ENCODE measurements around the gene PMS1. TPM values are rescaled to one million over a fixed set of nuclear protein-coding genes. Genes with fewer than 3 reads are reported as not detected.

Gene PMS1
- total RNA-seq, 1 donor from 2014 or later: 11.0 TPM

GRCh38 chr2:189854187-189854586, 69.9 kb downstream of the PMS1 start:
- intact Hi-C loops (cut with micrococcal nuclease): no loop called here

GRCh38 chr2:189854940-189855339, 70.7 kb downstream of the PMS1 start:
- DNase-seq: no peak
- Histone ChIP-seq H3K27ac (replicated peaks) (no peak overlapping the region), H3K27me3 (ENCODE audit: low read depth) (no peaks in the 10 kb centered on the region), H3K9me3 (replicated peaks) (no peaks in the 10 kb centered on the region), H3K4me3 (no peak overlapping the region), H3K4me1 (no peaks in the 10 kb centered on the region), H3K36me3 (peaks cover 13% of the 10 kb centered on the region)
- intact Hi-C loops (cut with micrococcal nuclease): no loop called here
- TF ChIP-seq CTCF (IDR thresholded peaks at IDR 0.05; ENCODE audit: borderline replicate concordance): no peak

More at GRCh38 chr2:189854187-189854586, 69.9 kb downstream of the PMS1 start:
- H3K27me3 ChIP-seq (ENCODE audit: low read depth): no peaks in the 10 kb centered on the region
- H3K4me3 ChIP-seq: no peak overlapping the region
- H3K9me3 ChIP-seq (replicated peaks): no peaks in the 10 kb centered on the region
- H3K36me3 ChIP-seq: peaks cover 13% of the 10 kb centered on the region
- no peaks in the 10 kb centered on the region for H3K4me1 ChIP-seq
- H3K27ac ChIP-seq (replicated peaks): no peak overlapping the region
- TF ChIP-seq CTCF (IDR thresholded peaks at IDR 0.05; ENCODE audit: borderline replicate concordance): no peak
- no peak for DNase-seq

- DNase-seq: no peak
- Histone ChIP-seq H3K4me1 (no peaks in the 10 kb centered on the region), H3K36me3 (peaks cover 15% of the 10 kb centered on the region), H3K27me3 (ENCODE audit: low read depth) (no peaks in the 10 kb centered on the region), H3K27ac (replicated peaks) (no peak overlapping the region), H3K9me3 (replicated peaks) (peaks cover 12% of the 10 kb centered on the region), H3K4me3 (no peak overlapping the region)
- TF ChIP-seq CTCF (IDR thresholded peaks at IDR 0.05; ENCODE audit: borderline replicate concordance): no peak
- intact Hi-C loops (cut with micrococcal nuclease): no loop called here
Observed at GRCh38 chr2:189858291-189858690, 74.0 kb downstream of the PMS1 start.

- Histone ChIP-seq H3K36me3 (peaks cover 17% of the 10 kb centered on the region), H3K9me3 (replicated peaks) (peaks cover 12% of the 10 kb centered on the region), H3K4me1 (no peaks in the 10 kb centered on the region), H3K4me3 (no peak overlapping the region), H3K27ac (replicated peaks) (no peak overlapping the region), H3K27me3 (ENCODE audit: low read depth) (no peaks in the 10 kb centered on the region)
- no peak for DNase-seq
- TF ChIP-seq CTCF (IDR thresholded peaks at IDR 0.05; ENCODE audit: borderline replicate concordance): no peak
- intact Hi-C loops (cut with micrococcal nuclease): no loop called here
Observed at GRCh38 chr2:189860161-189860560, 75.9 kb downstream of the PMS1 start.

GRCh38 chr2:189862751-189863150, 78.5 kb downstream of the PMS1 start:
- intact Hi-C loops (cut with micrococcal nuclease): no loop called here
- no peak for TF ChIP-seq CTCF (IDR thresholded peaks at IDR 0.05; ENCODE audit: borderline replicate concordance)
- H3K27me3 ChIP-seq (ENCODE audit: low read depth): no peaks in the 10 kb centered on the region

GRCh38 chr2:189865826-189866225, 81.6 kb downstream of the PMS1 start:
- Histone ChIP-seq H3K4me3 (no peak overlapping the region), H3K27ac (replicated peaks) (no peak overlapping the region), H3K9me3 (replicated peaks) (peaks cover 12% of the 10 kb centered on the region), H3K27me3 (ENCODE audit: low read depth) (no peaks in the 10 kb centered on the region), H3K36me3 (peaks cover 34% of the 10 kb centered on the region), H3K4me1 (no peaks in the 10 kb centered on the region)
- TF ChIP-seq CTCF (IDR thresholded peaks at IDR 0.05; ENCODE audit: borderline replicate concordance): no peak
- intact Hi-C loops (cut with micrococcal nuclease): no loop called here
- DNase-seq: no peak

More at GRCh38 chr2:189862751-189863150, 78.5 kb downstream of the PMS1 start:
- Histone ChIP-seq H3K4me3 (no peak overlapping the region), H3K4me1 (no peaks in the 10 kb centered on the region), H3K36me3 (peaks cover 28% of the 10 kb centered on the region), H3K9me3 (replicated peaks) (peaks cover 12% of the 10 kb centered on the region), H3K27ac (replicated peaks) (no peak overlapping the region)
- no peak for DNase-seq

All from left ventricle myocardium inferior (tissue), 1 donor.